Stimulated activated CD4-positive, alpha-beta T cell treated with anti-CD3 and anti-CD28 coated beads, Interleukin-12 subunit alpha, Interleukin-12 subunit beta, amount 100 ng/mL, for 24 hours (primary cell): ENCODE data around the gene BCR.
A peak's percentile ranks its signal among the peaks of the same experiment; 100 is the strongest.

Experiments used
- DNase-seq, 2 experiments: peaks; one replicate each; pipeline ENCODE4 v3.0.0-alpha.2; 2020; ENCODE audit warnings: low read depth in 2 of 2

The BCR gene

GRCh38 chr22:23176645-23177027 is 3.7 kb upstream of the BCR start:
- DNase-seq = no peak

- DNase-seq = no peak
Observed at GRCh38 chr22:23177197-23177596, 3.1 kb upstream of the BCR start.

- peak; percentile 36 to 51 for DNase-seq
Observed at GRCh38 chr22:23178512-23179254, 1.6 kb upstream of the BCR start.

GRCh38 chr22:23179381-23180299 is 669 bp upstream of the BCR start:
- no peak for DNase-seq

GRCh38 chr22:23180893-23181720 is 798 bp downstream of the BCR start:
- no peak for DNase-seq

GRCh38 chr22:23181721-23182308 is 1.5 kb downstream of the BCR start:
- DNase-seq = no peak

- DNase-seq = peak; percentile 47 to 68
Observed at GRCh38 chr22:23182309-23183060, 2.2 kb downstream of the BCR start.

- no peak for DNase-seq
Observed at GRCh38 chr22:23183061-23183698, 2.9 kb downstream of the BCR start.

GRCh38 chr22:23184100-23184763 is 3.9 kb downstream of the BCR start:
- no peak for DNase-seq

GRCh38 chr22:23184764-23185113 is 4.4 kb downstream of the BCR start:
- no peak for DNase-seq

- no peak for DNase-seq
Observed at GRCh38 chr22:23187211-23187610, 6.9 kb downstream of the BCR start.

- DNase-seq = no peak
Observed at GRCh38 chr22:23187871-23188700, 7.8 kb downstream of the BCR start.

- no peak for DNase-seq
Observed at GRCh38 chr22:23190526-23190925, 10.2 kb downstream of the BCR start.

GRCh38 chr22:23192133-23192532 is 11.8 kb downstream of the BCR start:
- no peak for DNase-seq

- DNase-seq = no peak
Observed at GRCh38 chr22:23192558-23192957, 12.2 kb downstream of the BCR start.

- DNase-seq = no peak
Observed at GRCh38 chr22:23193196-23193827, 13.0 kb downstream of the BCR start.

GRCh38 chr22:23193882-23194281 is 13.6 kb downstream of the BCR start:
- no peak for DNase-seq

GRCh38 chr22:23196165-23196564 is 15.9 kb downstream of the BCR start:
- no peak for DNase-seq

GRCh38 chr22:23197836-23198235 is 17.5 kb downstream of the BCR start:
- no peak for DNase-seq
